Neutrophil (primary cell): ENCODE data around the gene TGFBR1.

Experiments
- H3K27ac ChIP-seq: fragments of 200-600 bp; sonication (generic); 2 replicates; pipeline ENCODE4 v1.5.1; 2016; ENCODE audit warnings: mild to moderate bottlenecking, moderate library complexity
- H3K27me3 ChIP-seq: fragments of 200-600 bp; sonication (generic); 2 replicates; pipeline ENCODE4 v1.6.0; 2016; ENCODE audit warnings: mild to moderate bottlenecking
- H3K36me3 ChIP-seq: fragments of 200-600 bp; sonication (generic); 2 replicates; pipeline ENCODE4 v1.5.1; 2017
- H3K4me1 ChIP-seq, 2 experiments: fragments of 200-600 bp in 1 of 2; sonication (generic) in 1 of 2; 1 replicate in 1 of 2; 2 replicates in 1 of 2; pipeline versions ENCODE4 v1.5.1 to v1.6.1; 2013 to 2016; ENCODE audit warnings: low read depth in 1 of 2, low read length in 1 of 2, mild to moderate bottlenecking in 1 of 2, moderate library complexity in 1 of 2; ENCODE audit not compliant: control insufficient read depth in 1 of 2, insufficient read depth in 1 of 2
- H3K4me3 ChIP-seq, 2 experiments: fragments of 200-600 bp in 1 of 2; sonication (generic) in 1 of 2; 1 replicate in 1 of 2; 2 replicates in 1 of 2; pipeline ENCODE4 v1.5.1; 2013 to 2016; ENCODE audit warnings: low read depth in 1 of 2, low read length in 1 of 2, mild to moderate bottlenecking in 1 of 2, moderate library complexity in 1 of 2
- H3K9me3 ChIP-seq: fragments of 200-600 bp; sonication (generic); 2 replicates; pipeline ENCODE4 v1.5.1; 2016
- TF ChIP-seq, protein P1 (sequence below): fragments of 200-600 bp; sonication (generic); IDR thresholded peaks from 2 replicates; pipeline ENCODE4 v1.5.1; 2016; ENCODE audit warnings: antibody characterized with exemption

Gene TGFBR1

DNA sequence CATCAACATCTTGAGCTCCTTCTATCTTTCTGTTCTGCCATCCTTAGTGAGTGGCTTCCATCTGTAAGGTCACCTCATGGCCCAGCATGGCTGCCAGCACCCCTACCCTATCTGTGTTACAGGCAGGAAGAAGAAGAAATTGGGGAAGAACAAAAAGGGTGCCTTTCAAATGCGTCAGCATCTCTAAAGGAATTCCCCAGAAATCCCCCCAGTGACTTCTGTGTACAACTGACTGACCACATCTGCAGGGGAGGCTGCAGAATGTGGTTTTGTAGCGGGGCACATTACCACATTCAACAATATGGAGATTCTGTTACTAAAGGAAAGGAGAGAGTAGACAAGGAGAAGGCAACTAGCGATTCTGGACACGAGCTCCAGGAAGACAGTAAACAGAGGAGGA is 76.7 kb downstream of the TGFBR1 start:
- TF ChIP-seq, protein P1, sequence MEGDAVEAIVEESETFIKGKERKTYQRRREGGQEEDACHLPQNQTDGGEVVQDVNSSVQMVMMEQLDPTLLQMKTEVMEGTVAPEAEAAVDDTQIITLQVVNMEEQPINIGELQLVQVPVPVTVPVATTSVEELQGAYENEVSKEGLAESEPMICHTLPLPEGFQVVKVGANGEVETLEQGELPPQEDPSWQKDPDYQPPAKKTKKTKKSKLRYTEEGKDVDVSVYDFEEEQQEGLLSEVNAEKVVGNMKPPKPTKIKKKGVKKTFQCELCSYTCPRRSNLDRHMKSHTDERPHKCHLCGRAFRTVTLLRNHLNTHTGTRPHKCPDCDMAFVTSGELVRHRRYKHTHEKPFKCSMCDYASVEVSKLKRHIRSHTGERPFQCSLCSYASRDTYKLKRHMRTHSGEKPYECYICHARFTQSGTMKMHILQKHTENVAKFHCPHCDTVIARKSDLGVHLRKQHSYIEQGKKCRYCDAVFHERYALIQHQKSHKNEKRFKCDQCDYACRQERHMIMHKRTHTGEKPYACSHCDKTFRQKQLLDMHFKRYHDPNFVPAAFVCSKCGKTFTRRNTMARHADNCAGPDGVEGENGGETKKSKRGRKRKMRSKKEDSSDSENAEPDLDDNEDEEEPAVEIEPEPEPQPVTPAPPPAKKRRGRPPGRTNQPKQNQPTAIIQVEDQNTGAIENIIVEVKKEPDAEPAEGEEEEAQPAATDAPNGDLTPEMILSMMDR: no peak
- Histone ChIP-seq H3K36me3 (no peaks in the 10 kb centered on the region), H3K9me3 (no peaks in the 10 kb centered on the region), H3K4me1 (peaks cover 0 to 8% of the 10 kb centered on the region in 2 experiments), H3K27ac (no peak overlapping the region), H3K4me3 (no peak overlapping the region), H3K27me3 (no peaks in the 10 kb centered on the region)

DNA sequence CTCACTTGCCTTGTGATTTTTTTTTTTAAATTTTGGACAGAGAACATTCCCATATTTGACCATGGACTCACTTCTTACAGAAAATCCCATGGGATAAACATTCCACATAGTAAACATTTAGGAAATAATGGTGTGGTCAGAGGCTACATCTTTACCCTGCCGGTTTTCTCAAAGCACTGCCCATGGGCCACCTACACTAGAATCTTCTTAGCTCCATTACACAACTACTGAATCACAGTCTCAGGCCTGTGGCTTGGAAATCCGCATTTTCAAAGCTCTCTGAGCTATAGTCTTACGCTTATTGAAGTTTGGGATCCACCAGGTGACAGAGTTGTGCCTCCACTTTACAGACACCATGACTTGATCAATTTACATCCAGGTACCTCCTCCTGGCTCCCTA is 77.4 kb downstream of the TGFBR1 start:
- no peaks in the 10 kb centered on the region for H3K36me3 ChIP-seq
- peaks cover 0 to 8% of the 10 kb centered on the region in 2 experiments for H3K4me1 ChIP-seq
- no peak overlapping the region for H3K4me3 ChIP-seq
- TF ChIP-seq, protein P1: no peak
- H3K9me3 ChIP-seq: no peaks in the 10 kb centered on the region
- no peaks in the 10 kb centered on the region for H3K27me3 ChIP-seq
- no peak overlapping the region for H3K27ac ChIP-seq

DNA sequence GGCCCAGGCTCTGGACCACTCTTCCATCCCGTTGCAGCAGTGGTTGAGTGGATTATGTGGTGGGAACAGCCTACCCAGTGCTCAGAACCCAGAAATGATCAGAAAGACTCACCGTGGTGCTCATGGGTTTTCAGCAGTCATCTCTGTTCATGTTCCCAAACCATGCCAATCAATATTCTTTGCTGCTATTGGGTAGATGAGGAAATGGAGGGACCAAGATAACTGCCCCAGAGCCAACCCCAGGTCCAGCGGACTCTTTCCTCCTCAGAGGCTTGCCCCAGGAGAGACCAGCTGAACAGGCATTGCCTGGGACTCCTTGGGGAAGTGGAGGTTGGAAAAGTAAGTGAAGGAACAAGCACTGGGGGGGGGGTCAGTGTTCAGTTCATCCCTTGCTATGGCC is 78.7 kb downstream of the TGFBR1 start:
- H3K27me3 ChIP-seq: no peaks in the 10 kb centered on the region
- peaks cover 0 to 8% of the 10 kb centered on the region in 2 experiments for H3K4me1 ChIP-seq
- H3K4me3 ChIP-seq: no peak overlapping the region
- no peaks in the 10 kb centered on the region for H3K9me3 ChIP-seq
- TF ChIP-seq, protein P1: no peak
- no peaks in the 10 kb centered on the region for H3K36me3 ChIP-seq
- no peak overlapping the region for H3K27ac ChIP-seq

DNA sequence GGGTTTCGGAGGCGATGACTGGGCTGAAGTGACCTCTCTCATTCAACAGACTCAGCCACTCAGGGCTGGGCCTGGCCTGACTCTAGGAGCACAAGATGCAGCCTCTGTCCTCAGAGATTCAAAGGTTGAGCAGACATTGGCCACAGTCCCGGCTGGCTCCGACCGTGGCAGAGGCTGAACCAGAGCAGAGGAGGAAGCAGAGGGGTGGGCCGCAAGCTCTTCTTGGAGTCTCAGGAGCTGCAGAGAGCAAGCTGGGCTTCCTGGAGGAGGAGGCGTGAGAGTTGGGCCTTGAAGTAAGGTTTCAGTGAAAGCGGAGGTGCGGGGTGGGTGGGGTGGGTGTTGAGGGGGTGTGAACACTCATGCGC is 79.2 kb downstream of the TGFBR1 start:
- TF ChIP-seq, protein P1: no peak
- no peaks in the 10 kb centered on the region for H3K9me3 ChIP-seq
- H3K27ac ChIP-seq: no peak overlapping the region
- H3K4me3 ChIP-seq: no peak overlapping the region
- H3K4me1 ChIP-seq: peaks cover 0 to 8% of the 10 kb centered on the region in 2 experiments
- H3K36me3 ChIP-seq: no peaks in the 10 kb centered on the region
- no peaks in the 10 kb centered on the region for H3K27me3 ChIP-seq

DNA sequence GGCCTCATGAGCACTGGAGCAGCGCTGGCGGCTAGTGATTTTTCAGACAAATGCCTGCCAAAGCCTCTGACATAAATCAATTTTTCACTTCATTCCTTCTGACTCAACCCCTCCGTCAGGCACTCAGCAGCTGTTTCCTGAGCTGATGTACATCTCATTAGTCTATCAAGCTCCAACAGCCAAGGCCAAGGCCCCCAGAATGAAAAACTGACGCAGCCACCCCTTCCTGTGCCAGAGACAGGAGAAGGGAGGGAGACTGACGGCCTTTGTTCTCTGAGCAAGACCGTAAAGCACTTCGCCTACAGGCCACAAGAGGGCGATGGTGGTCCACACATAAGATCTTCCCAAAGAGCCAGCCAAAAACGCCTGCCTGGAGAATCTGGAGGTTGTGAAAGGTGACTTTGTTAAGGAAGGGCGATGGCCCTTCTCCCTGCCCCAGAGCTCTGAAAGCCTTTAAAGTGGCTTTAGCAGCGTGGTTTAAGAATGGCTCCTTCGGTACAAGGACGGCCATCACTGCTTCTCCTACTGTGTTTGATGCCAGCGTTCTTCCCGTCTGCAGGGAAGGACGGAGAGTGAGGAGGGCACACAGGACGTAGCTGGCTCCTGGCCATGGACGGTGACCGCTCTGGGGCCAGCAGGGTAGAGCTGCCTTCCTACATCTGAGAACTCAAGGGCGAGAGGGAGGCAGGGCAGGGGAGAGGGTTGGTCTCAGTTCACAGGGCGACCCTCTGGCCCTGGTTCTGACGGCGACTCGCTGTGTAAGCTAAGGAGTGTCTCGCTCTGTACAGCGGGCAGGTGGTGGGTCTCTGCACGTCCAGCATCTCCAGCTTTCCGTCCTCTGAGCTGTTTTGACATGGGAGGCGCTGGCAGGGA is 79.8 kb downstream of the TGFBR1 start:
- TF ChIP-seq, protein P1: peak; percentile 86
- Histone ChIP-seq H3K36me3 (no peaks in the 10 kb centered on the region), H3K4me3 (no peak overlapping the region), H3K27ac (no peak overlapping the region), H3K4me1 (peaks cover 0 to 8% of the 10 kb centered on the region in 2 experiments), H3K9me3 (no peaks in the 10 kb centered on the region), H3K27me3 (no peaks in the 10 kb centered on the region)
